Activated naive CD4-positive, alpha-beta T cell treated with anti-CD3 and anti-CD28 coated beads for 36 hours (primary cell): ENCODE results near the gene CCDC69. TPM values are rescaled to one million over a fixed set of nuclear protein-coding genes. Genes with fewer than 3 reads are reported as not detected.

Experiments used
- CTCF ChIA-PET: fragments of 350-600 bp; sonication (Branson Sonifier 250); formaldehyde crosslinking; loops from one replicate; lab custom pipeline; 2021; ENCODE audit warnings: antibody characterized with exemption; lab: Charles Lee
- DNase-seq: peaks from one replicate; pipeline ENCODE4 v3.0.0-alpha.2; 2020
- H3K27ac Mint-ChIP-seq: one replicate; pipeline ENCODE4 v1.8.0; 2021; ENCODE audit warnings: mild to moderate bottlenecking, mixed read lengths
- H3K27me3 Mint-ChIP-seq: one replicate; pipeline ENCODE4 v1.8.0; 2021; ENCODE audit warnings: low read depth, mixed read lengths
- H3K36me3 Mint-ChIP-seq: one replicate; pipeline ENCODE4 v1.8.0; 2021; ENCODE audit warnings: low read depth, mixed read lengths
- H3K4me1 Mint-ChIP-seq: one replicate; pipeline ENCODE4 v1.8.0; 2021; ENCODE audit warnings: low read depth, mixed read lengths
- H3K4me3 Mint-ChIP-seq: one replicate; pipeline ENCODE4 v1.8.0; 2021; ENCODE audit warnings: mild to moderate bottlenecking, moderate library complexity, mixed read lengths
- H3K9me3 Mint-ChIP-seq: one replicate; pipeline ENCODE4 v1.8.0; 2021; ENCODE audit warnings: mixed read lengths
- intact Hi-C: fragments of 100-400 bp; cut with micrococcal nuclease; formaldehyde crosslinking; loops from one replicate; pipeline ENCODE4 v1.15.1; 2023
- total RNA-seq, 2 experiments: library from RNA; stranded (reverse); gene quantifications; one replicate each; pipeline ENCODE4 v1.2.3, GENCODE V29; 2021

The CCDC69 gene
- total RNA-seq, 2 experiments from 2014 or later: 15.5 to 18.5 TPM

GRCh38 chr5:151219138-151219537 lies 4.8 kb downstream of the CCDC69 start:
- no peak overlapping the region for H3K4me3 Mint-ChIP-seq
- intact Hi-C loops: no loop called here
- peaks cover 27% of the 10 kb centered on the region for H3K36me3 Mint-ChIP-seq
- no peak for DNase-seq
- H3K27me3 Mint-ChIP-seq: no peaks in the 10 kb centered on the region
- CTCF ChIA-PET: no interaction called here
- peak overlapping the region; percentile 19 for H3K27ac Mint-ChIP-seq
- H3K9me3 Mint-ChIP-seq: no peaks in the 10 kb centered on the region
- peaks cover 79% of the 10 kb centered on the region for H3K4me1 Mint-ChIP-seq

- intact Hi-C loops: no loop called here
- CTCF ChIA-PET: no interaction called here
- Mint-ChIP-seq H3K9me3 (no peaks in the 10 kb centered on the region), H3K36me3 (peaks cover 30% of the 10 kb centered on the region), H3K4me3 (no peak overlapping the region), H3K27ac (peak overlapping the region; percentile 78), H3K4me1 (peaks cover 78% of the 10 kb centered on the region), H3K27me3 (no peaks in the 10 kb centered on the region)
- DNase-seq: no peak
These were observed 5.7 kb downstream of the CCDC69 start for GRCh38 chr5:151218177-151218576.

- peak overlapping the region; percentile 52 for H3K27ac Mint-ChIP-seq
- H3K9me3 Mint-ChIP-seq: no peaks in the 10 kb centered on the region
- H3K36me3 Mint-ChIP-seq: peaks cover 37% of the 10 kb centered on the region
- intact Hi-C loops: no loop called here
- CTCF ChIA-PET: interaction anchor here (0.8 kb wide), 1 partner anchor 11 kb away, joined by 3 read pairs; no protein-coding TSS in a partner anchor
- no peak for DNase-seq
- no peaks in the 10 kb centered on the region for H3K27me3 Mint-ChIP-seq
- H3K4me1 Mint-ChIP-seq: peaks cover 76% of the 10 kb centered on the region
- no peak overlapping the region for H3K4me3 Mint-ChIP-seq
These were observed 7.1 kb downstream of the CCDC69 start for GRCh38 chr5:151216781-151217180.

GRCh38 chr5:151215546-151215880 lies 8.4 kb downstream of the CCDC69 start:
- intact Hi-C loops: no loop called here

GRCh38 chr5:151214614-151215545 lies 9.0 kb downstream of the CCDC69 start:
- no peaks in the 10 kb centered on the region for H3K9me3 Mint-ChIP-seq
- peak overlapping the region; percentile 83 for H3K4me3 Mint-ChIP-seq
- H3K27ac Mint-ChIP-seq: peak overlapping the region; percentile 98
- DNase-seq: peak; percentile 46
- H3K36me3 Mint-ChIP-seq: peaks cover 30% of the 10 kb centered on the region
- H3K4me1 Mint-ChIP-seq: peaks cover 75% of the 10 kb centered on the region
- intact Hi-C loops: loop anchor here (1.0 to 5.0 kb wide), 12 partner anchors 8 to 858 kb away; partner anchors contain the start of genes ATOX1, CD74, G3BP1 and TCOF1
- no peaks in the 10 kb centered on the region for H3K27me3 Mint-ChIP-seq
- CTCF ChIA-PET: interaction anchor here (0.6 to 3.7 kb wide), 12 partner anchors 9 to 259 kb away, joined by 3 to 19 read pairs (median 4); partner anchors contain the start of gene CCDC69

More at GRCh38 chr5:151215546-151215880, 8.4 kb downstream of the CCDC69 start:
- CTCF ChIA-PET: interaction anchor here (0.6 to 3.7 kb wide), 6 partner anchors 8 to 258 kb away, joined by 3 to 19 read pairs (median 4); partner anchors contain the start of gene CCDC69
- Mint-ChIP-seq H3K4me3 (peak overlapping the region; percentile 16), H3K27ac (peak overlapping the region; percentile 98), H3K9me3 (no peaks in the 10 kb centered on the region), H3K27me3 (no peaks in the 10 kb centered on the region), H3K36me3 (peaks cover 30% of the 10 kb centered on the region), H3K4me1 (peaks cover 76% of the 10 kb centered on the region)
- no peak for DNase-seq

- peak overlapping the region; percentile 98 for H3K27ac Mint-ChIP-seq
- intact Hi-C loops: loop anchor here (1.0 to 5.0 kb wide), 12 partner anchors 9 to 857 kb away; partner anchors contain the start of genes ATOX1, CD74, G3BP1 and TCOF1
- CTCF ChIA-PET: interaction anchor here (0.8 to 3.7 kb wide), 14 partner anchors 9 to 163 kb away, joined by 3 to 19 read pairs (median 4); partner anchors contain the start of gene CCDC69
- peaks cover 30% of the 10 kb centered on the region for H3K36me3 Mint-ChIP-seq
- no peaks in the 10 kb centered on the region for H3K9me3 Mint-ChIP-seq
- H3K27me3 Mint-ChIP-seq: no peaks in the 10 kb centered on the region
- H3K4me1 Mint-ChIP-seq: peaks cover 76% of the 10 kb centered on the region
- peak overlapping the region; percentile 83 for H3K4me3 Mint-ChIP-seq
- DNase-seq: peak; percentile 95
These were observed 9.9 kb downstream of the CCDC69 start for GRCh38 chr5:151213803-151214613.

- peak overlapping the region; percentile 94 for H3K27ac Mint-ChIP-seq
- DNase-seq: no peak
- H3K27me3 Mint-ChIP-seq: no peaks in the 10 kb centered on the region
- H3K4me1 Mint-ChIP-seq: peaks cover 75% of the 10 kb centered on the region
- no peaks in the 10 kb centered on the region for H3K9me3 Mint-ChIP-seq
- CTCF ChIA-PET: interaction anchor here (0.8 to 3.7 kb wide), 6 partner anchors 9 to 86 kb away, joined by 3 to 19 read pairs (median 4); partner anchors contain the start of genes CCDC69 and GM2A
- H3K4me3 Mint-ChIP-seq: peak overlapping the region; percentile 74
- H3K36me3 Mint-ChIP-seq: peaks cover 29% of the 10 kb centered on the region
- intact Hi-C loops: loop anchor here (5.0 kb wide), 5 partner anchors 430 to 855 kb away; partner anchors contain the start of genes ATOX1, CD74, G3BP1 and TCOF1
These were observed 11.5 kb downstream of the CCDC69 start for GRCh38 chr5:151212406-151212798.

GRCh38 chr5:151208481-151208914 lies 15.4 kb downstream of the CCDC69 start:
- Mint-ChIP-seq H3K4me3 (no peak overlapping the region), H3K36me3 (peaks cover 9% of the 10 kb centered on the region), H3K9me3 (no peaks in the 10 kb centered on the region), H3K27ac (peak overlapping the region; percentile 66), H3K27me3 (no peaks in the 10 kb centered on the region), H3K4me1 (peaks cover 67% of the 10 kb centered on the region)
- CTCF ChIA-PET: interaction anchor here (0.5 to 1.6 kb wide), 6 partner anchors 15 to 160 kb away, joined by 3 to 8 read pairs (median 4); partner anchors contain the start of gene CCDC69
- DNase-seq: no peak
- intact Hi-C loops: no loop called here

GRCh38 chr5:151205411-151205810 lies 18.5 kb downstream of the CCDC69 start:
- no peak for DNase-seq
- Mint-ChIP-seq H3K9me3 (no peaks in the 10 kb centered on the region), H3K4me3 (no peak overlapping the region), H3K4me1 (peaks cover 55% of the 10 kb centered on the region), H3K27ac (no peak overlapping the region), H3K36me3 (peaks cover 3% of the 10 kb centered on the region), H3K27me3 (no peaks in the 10 kb centered on the region)
- CTCF ChIA-PET: interaction anchor here (1.8 kb wide), 1 partner anchor 8 kb away, joined by 4 read pairs; no protein-coding TSS in a partner anchor
- intact Hi-C loops: no loop called here

GRCh38 chr5:151204051-151204450 lies 19.8 kb downstream of the CCDC69 start:
- Mint-ChIP-seq H3K4me3 (no peak overlapping the region), H3K27me3 (no peaks in the 10 kb centered on the region), H3K36me3 (peaks cover 6% of the 10 kb centered on the region), H3K4me1 (peaks cover 42% of the 10 kb centered on the region), H3K27ac (peak overlapping the region; percentile 12), H3K9me3 (no peaks in the 10 kb centered on the region)
- intact Hi-C loops: no loop called here
- DNase-seq: no peak
- CTCF ChIA-PET: interaction anchor here (1.8 kb wide), 1 partner anchor 10 kb away, joined by 4 read pairs; no protein-coding TSS in a partner anchor

GRCh38 chr5:151202381-151203139 lies 21.3 kb downstream of the CCDC69 start:
- H3K27ac Mint-ChIP-seq: peak overlapping the region; percentile 84
- no peaks in the 10 kb centered on the region for H3K27me3 Mint-ChIP-seq
- intact Hi-C loops: loop anchor here (1.0 kb wide), 1 partner anchor 9 kb away; no protein-coding TSS in a partner anchor
- H3K36me3 Mint-ChIP-seq: peaks cover 3% of the 10 kb centered on the region
- peak overlapping the region; percentile 39 for H3K4me3 Mint-ChIP-seq
- H3K9me3 Mint-ChIP-seq: no peaks in the 10 kb centered on the region
- peak; percentile 75 for DNase-seq
- CTCF ChIA-PET: interaction anchor here (1.1 to 1.2 kb wide), 3 partner anchors 9 to 36 kb away, joined by 3 to 6 read pairs (median 4); no protein-coding TSS in a partner anchor
- peaks cover 33% of the 10 kb centered on the region for H3K4me1 Mint-ChIP-seq
